ENCODE results near the gene SNCAIP.

DNA sequence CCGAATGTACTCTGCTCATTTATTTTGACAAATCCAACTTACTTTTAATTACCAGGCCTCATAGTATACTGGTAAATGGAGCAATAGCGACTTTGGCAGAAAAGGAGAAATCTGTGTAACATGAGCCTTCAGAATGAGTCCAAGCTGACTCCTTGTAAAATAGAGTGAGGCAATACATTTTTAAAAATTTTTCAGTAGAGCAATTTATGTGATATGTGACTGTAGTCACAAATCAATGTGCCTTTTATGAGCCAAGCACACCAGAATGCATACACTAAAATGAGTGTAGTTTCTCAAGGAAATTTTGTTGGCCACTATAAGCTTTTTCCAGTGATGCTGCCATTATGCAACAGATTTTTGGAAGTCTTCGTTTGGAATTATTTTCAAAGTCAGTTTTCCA, 73.8 kb downstream of the SNCAIP start:
- no peak for TF ChIP-seq EZH2phosphoT487 (IDR thresholded peaks at IDR 0.05; ENCODE audit: insufficient read depth, low read depth)
- TF ChIP-seq EZH2 (IDR thresholded peaks at IDR 0.05; ENCODE audit: insufficient read depth, poor library complexity, severe bottlenecking) = no peak

Measured in GM23248 (cell line).